Body of pancreas (tissue), 4 donors: ENCODE results near the gene CYP26C1.

ENCODE experiments used
- POLR2A ChIP-seq, 3 donors: fragments of 450-650 bp; IDR thresholded peaks; one replicate each; pipeline ENCODE4 v1.6.1; 2016; ENCODE audit warnings: antibody characterized with exemption in 3 of 3, mild to moderate bottlenecking in 2 of 3
- TF ChIP-seq, protein P1 (sequence below), 7 experiments: fragments of 450-650 bp in 4 of 7; fragments of 200-600 bp in 3 of 7; sonication (generic) in 3 of 7; IDR thresholded peaks; one replicate each; pipeline ENCODE4 v1.5.1; 2016 to 2019; ENCODE audit warnings: antibody characterized with exemption in 7 of 7

DNA sequence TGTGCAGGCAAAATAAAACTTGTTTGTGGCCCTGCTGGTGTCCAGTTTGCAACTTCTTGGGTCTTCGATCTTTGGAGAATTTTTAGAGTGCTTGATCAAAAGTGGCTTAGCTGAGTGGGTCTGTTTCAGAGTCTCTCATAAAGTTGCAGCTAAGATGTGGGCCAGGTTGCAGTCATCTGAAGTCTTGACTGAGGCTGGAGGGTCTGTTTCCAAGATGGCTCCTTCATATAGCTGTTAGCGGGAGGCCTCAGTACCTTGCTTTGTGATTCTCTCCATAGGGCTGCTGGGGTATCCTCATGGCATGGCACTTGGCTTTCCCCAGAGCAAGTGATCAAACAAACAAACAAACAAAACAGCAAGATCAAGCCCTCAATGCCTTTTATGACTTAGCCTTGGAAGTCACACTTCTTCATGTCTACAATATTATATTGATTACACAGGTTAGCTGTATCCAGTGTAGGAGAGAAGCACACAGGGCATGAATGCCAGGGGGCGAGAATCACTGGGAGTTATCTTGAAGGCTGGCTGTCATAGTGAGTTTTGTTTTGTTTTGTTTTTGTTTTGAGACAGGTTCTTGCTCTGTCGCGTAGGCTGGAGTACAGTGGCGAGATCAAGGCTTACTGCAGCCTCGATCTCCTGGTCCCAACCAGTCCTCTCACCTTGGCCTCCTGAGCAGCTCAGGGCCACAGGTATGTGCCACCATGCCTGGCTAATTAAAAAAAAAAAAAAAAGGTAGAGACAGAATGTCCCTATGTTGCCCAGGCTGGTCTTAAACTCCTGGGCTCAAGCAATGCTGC, 23.3 kb downstream of the CYP26C1 start:
- TF ChIP-seq, protein P1, sequence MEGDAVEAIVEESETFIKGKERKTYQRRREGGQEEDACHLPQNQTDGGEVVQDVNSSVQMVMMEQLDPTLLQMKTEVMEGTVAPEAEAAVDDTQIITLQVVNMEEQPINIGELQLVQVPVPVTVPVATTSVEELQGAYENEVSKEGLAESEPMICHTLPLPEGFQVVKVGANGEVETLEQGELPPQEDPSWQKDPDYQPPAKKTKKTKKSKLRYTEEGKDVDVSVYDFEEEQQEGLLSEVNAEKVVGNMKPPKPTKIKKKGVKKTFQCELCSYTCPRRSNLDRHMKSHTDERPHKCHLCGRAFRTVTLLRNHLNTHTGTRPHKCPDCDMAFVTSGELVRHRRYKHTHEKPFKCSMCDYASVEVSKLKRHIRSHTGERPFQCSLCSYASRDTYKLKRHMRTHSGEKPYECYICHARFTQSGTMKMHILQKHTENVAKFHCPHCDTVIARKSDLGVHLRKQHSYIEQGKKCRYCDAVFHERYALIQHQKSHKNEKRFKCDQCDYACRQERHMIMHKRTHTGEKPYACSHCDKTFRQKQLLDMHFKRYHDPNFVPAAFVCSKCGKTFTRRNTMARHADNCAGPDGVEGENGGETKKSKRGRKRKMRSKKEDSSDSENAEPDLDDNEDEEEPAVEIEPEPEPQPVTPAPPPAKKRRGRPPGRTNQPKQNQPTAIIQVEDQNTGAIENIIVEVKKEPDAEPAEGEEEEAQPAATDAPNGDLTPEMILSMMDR (IDR thresholded peaks at IDR 0.05): no peak
- no peak for TF ChIP-seq POLR2A (IDR thresholded peaks at IDR 0.05)
